HCT116 (cell line): Measurements from ENCODE around the gene LYSMD4. TPM values are rescaled to one million over a fixed set of nuclear protein-coding genes. Genes with fewer than 3 reads are reported as not detected.

ENCODE experiments used
- ATAC-seq: fragments of 200-7000 bp; cut with Tn5 transposase; 2 replicates; pipeline ENCODE4 v1.9.1; 2020; ENCODE audit warnings: mild to moderate bottlenecking, moderate library complexity
- BruUV-seq: library from RNA; stranded (reverse); fragments of 400-500 nt; replicated peaks from 2 replicates; lab custom pipeline; 2021; lab: Mats Ljungman, UMichigan
- CTCF ChIA-PET: fragments of 300-600 bp; sonication (Branson Sonifier 250); formaldehyde crosslinking; loops from one replicate; lab custom pipeline; 2021; ENCODE audit warnings: antibody characterized with exemption; lab: Charles Lee
- POLR2A ChIA-PET: fragments of 300-600, 350-600 bp; sonication (Branson Sonifier 250); formaldehyde crosslinking; loops from one replicate; lab custom pipeline; 2021; ENCODE audit warnings: antibody characterized with exemption; lab: Charles Lee
- RAD21 ChIA-PET, 2 experiments: fragments of 300-600 bp; sonication (Branson Sonifier 250); formaldehyde crosslinking; loops; one replicate each; lab custom pipeline; 2023; ENCODE audit warnings: low total read pairs in 2 of 2; ENCODE audit not compliant: uncharacterized antibody in 2 of 2, unreplicated experiment in 2 of 2, low non-redundant PET in 1 of 2; lab: Charles Lee
- DNase-seq: peaks from one replicate; pipeline ENCODE4 v3.0.0-alpha.2; 2010; ENCODE audit warnings: low read depth, low spot score
- H2AFZ ChIP-seq: fragments of 200-600 bp; shearing (Covaris generic), sonication (generic); 2 replicates; pipeline ENCODE4 v1.6.1; 2017; ENCODE audit warnings: low read depth, mixed run types, mixed read lengths, antibody characterized with exemption, low read length; ENCODE audit not compliant: poor library complexity, severe bottlenecking
- H3K27ac ChIP-seq: 2 replicates; pipeline ENCODE4 v1.5.1; 2012; ENCODE audit warnings: low read depth, low read length
- H3K27me3 ChIP-seq: fragments of 200-600 bp; sonication (generic); 2 replicates; pipeline ENCODE4 v1.6.1; 2016; ENCODE audit warnings: mixed run types, low read length, mixed read lengths; ENCODE audit not compliant: insufficient read depth
- H3K36me3 ChIP-seq, 2 experiments: fragments of 200-500 bp in 1 of 2; fragments of 200-600 bp in 1 of 2; sonication (Bioruptor generic) in 1 of 2; sonication (generic) in 1 of 2; 2 replicates each; pipeline versions ENCODE4 v1.5.1 to v1.6.1; 2014 to 2016; ENCODE audit warnings: low read length in 2 of 2, inconsistent platforms in 1 of 2, mixed read lengths in 1 of 2, mixed run types in 1 of 2; ENCODE audit not compliant: insufficient read depth in 2 of 2, control insufficient read depth in 1 of 2
- H3K4me1 ChIP-seq, 2 experiments: fragments of 200-600 bp in 1 of 2; sonication (generic) in 1 of 2; 2 replicates each; pipeline versions ENCODE4 v1.5.1 to v1.6.1; 2012 to 2017; ENCODE audit warnings: low read length in 2 of 2, inconsistent platforms in 1 of 2, mild to moderate bottlenecking in 1 of 2, mixed read lengths in 1 of 2, mixed run types in 1 of 2, moderate library complexity in 1 of 2; ENCODE audit not compliant: insufficient read depth in 2 of 2, control insufficient read depth in 1 of 2
- H3K4me2 ChIP-seq: fragments of 200-600 bp; sonication (generic); 2 replicates; pipeline ENCODE4 v1.6.1; 2017; ENCODE audit warnings: mixed run types, low read length, mixed read lengths
- H3K4me3 ChIP-seq, 2 experiments: fragments of 200-600 bp in 1 of 2; sonication (generic) in 1 of 2; replicated peaks in 1 of 2; 2 replicates each; pipeline ENCODE4 v1.5.1; 2011 to 2016; ENCODE audit warnings: low read length in 2 of 2, control low read depth in 1 of 2, low read depth in 1 of 2, mild to moderate bottlenecking in 1 of 2, mixed read lengths in 1 of 2, mixed run types in 1 of 2
- H3K79me2 ChIP-seq: fragments of 200-600 bp; sonication (generic); 2 replicates; pipeline ENCODE4 v1.6.1; 2017; ENCODE audit warnings: mild to moderate bottlenecking, mixed run types, low read length, moderate library complexity, mixed read lengths; ENCODE audit not compliant: insufficient read depth
- H3K9ac ChIP-seq: fragments of 200-600 bp; sonication (generic); 2 replicates; pipeline ENCODE4 v1.6.1; 2016; ENCODE audit warnings: low read length, mixed read lengths
- H3K9me2 ChIP-seq: fragments of 200-600 bp; sonication (generic), shearing (Covaris generic); 2 replicates; pipeline ENCODE4 v1.6.1; 2017; ENCODE audit warnings: mixed run types, mild to moderate bottlenecking, moderate library complexity; ENCODE audit not compliant: insufficient read depth
- H3K9me3 ChIP-seq, 2 experiments: fragments of 200-500 bp in 1 of 2; fragments of 200-600 bp in 1 of 2; sonication (Bioruptor generic) in 1 of 2; sonication (generic) in 1 of 2; 2 replicates each; pipeline ENCODE4 v1.6.1; 2014 to 2017; ENCODE audit warnings: low read length in 2 of 2, mixed read lengths in 2 of 2, inconsistent platforms in 1 of 2, low read depth in 1 of 2, mild to moderate bottlenecking in 1 of 2, mixed run types in 1 of 2, moderate library complexity in 1 of 2; ENCODE audit not compliant: control insufficient read depth in 1 of 2, insufficient read depth in 1 of 2
- H4K20me1 ChIP-seq: fragments of 200-600 bp; sonication (generic), shearing (Covaris generic); 2 replicates; pipeline ENCODE4 v1.6.1; 2017; ENCODE audit warnings: mixed run types, mild to moderate bottlenecking, moderate library complexity; ENCODE audit not compliant: insufficient read depth
- CBX3 ChIP-seq: IDR thresholded peaks from 2 replicates; pipeline ENCODE4 v1.6.1; 2012; ENCODE audit warnings: low read depth
- CEBPB ChIP-seq: IDR thresholded peaks from 2 replicates; pipeline ENCODE4 v1.6.1; 2012; ENCODE audit warnings: low read depth
- EGR1 ChIP-seq: IDR thresholded peaks from 2 replicates; pipeline ENCODE4 v1.6.1; 2012; ENCODE audit warnings: low read depth
- ELF1 ChIP-seq: IDR thresholded peaks from 2 replicates; pipeline ENCODE4 v1.6.1; 2012; ENCODE audit warnings: low read depth, borderline replicate concordance
- EZH2phosphoT487 ChIP-seq: fragments of 200-600 bp; IDR thresholded peaks from 2 replicates; pipeline ENCODE4 v1.6.1; 2018; ENCODE audit warnings: antibody characterized with exemption, borderline replicate concordance
- FOSL1 ChIP-seq: IDR thresholded peaks from 2 replicates; pipeline ENCODE4 v1.6.1; 2012; ENCODE audit warnings: low read depth
- JUND ChIP-seq: IDR thresholded peaks from 2 replicates; pipeline ENCODE4 v1.6.1; 2012
- POLR2A ChIP-seq: IDR thresholded peaks from 2 replicates; pipeline ENCODE4 v1.7.0; 2011; ENCODE audit warnings: borderline replicate concordance; ENCODE audit not compliant: insufficient read depth, insufficient read length; ENCODE audit errors: extremely low read depth
- RAD21 ChIP-seq: IDR thresholded peaks from 2 replicates; pipeline ENCODE4 v1.6.1; 2012; ENCODE audit warnings: low read depth, mild to moderate bottlenecking
- SIN3A ChIP-seq: IDR thresholded peaks from 2 replicates; pipeline ENCODE4 v1.6.1; 2012; ENCODE audit warnings: low read depth
- SP1 ChIP-seq: IDR thresholded peaks from 2 replicates; pipeline ENCODE4 v1.6.1; 2012; ENCODE audit warnings: low read depth
- SRF ChIP-seq: IDR thresholded peaks from 2 replicates; pipeline ENCODE4 v1.6.1; 2012; ENCODE audit warnings: low read depth
- TCF7L2 ChIP-seq: IDR thresholded peaks from 2 replicates; pipeline ENCODE4 v1.7.0; 2011; ENCODE audit warnings: borderline replicate concordance, inconsistent platforms; ENCODE audit not compliant: insufficient read depth, insufficient read length; ENCODE audit errors: extremely low read depth
- YY1 ChIP-seq: IDR thresholded peaks from 2 replicates; pipeline ENCODE4 v1.6.1; 2011; ENCODE audit warnings: low read length, low read depth, moderate library complexity, mild to moderate bottlenecking; ENCODE audit not compliant: insufficient replicate concordance; ENCODE audit errors: extremely low read depth
- ZFX ChIP-seq: fragments of 450-650 bp; IDR thresholded peaks from 2 replicates; pipeline ENCODE4 v1.6.1; 2017
- ZNF274 ChIP-seq: fragments of 200-500 bp; sonication (Bioruptor generic); IDR thresholded peaks from 2 replicates; pipeline ENCODE4 v1.6.1; 2014; ENCODE audit warnings: mild to moderate bottlenecking, low read depth, low read length, inconsistent platforms
- intact Hi-C: fragments of 100-400 bp; cut with micrococcal nuclease; formaldehyde crosslinking; loops from 2 replicates; pipeline ENCODE4 v1.10.0; 2022
- total RNA-seq: library from RNA; stranded (reverse); gene quantifications from one replicate; pipeline ENCODE4 v1.2.1, GENCODE V29; 2021; ENCODE audit not compliant: unreplicated experiment
- TF ChIP-seq, protein P1 (sequence below): IDR thresholded peaks from 2 replicates; pipeline ENCODE4 v1.6.1; 2012
- TF ChIP-seq, protein P2 (sequence below): IDR thresholded peaks from 2 replicates; pipeline ENCODE4 v1.6.1; 2012
- TF ChIP-seq, protein P3 (sequence below), 3 experiments: fragments of 200-600 bp in 1 of 3; sonication (generic) in 1 of 3; IDR thresholded peaks in 2 of 3; conservative IDR thresholded peaks in 1 of 3; 2 replicates each; pipeline ENCODE4 v1.5.1; 2012 to 2017; ENCODE audit warnings: low read depth in 2 of 3, low read length in 2 of 3, antibody characterized with exemption in 1 of 3, borderline replicate concordance in 1 of 3, control low read depth in 1 of 3, mild to moderate bottlenecking in 1 of 3, mixed read lengths in 1 of 3, mixed run types in 1 of 3, moderate library complexity in 1 of 3; ENCODE audit not compliant: insufficient read depth in 1 of 3

The LYSMD4 gene
- total RNA-seq, 1 experiment from 2014 or later, result 8.6 TPM

DNA sequence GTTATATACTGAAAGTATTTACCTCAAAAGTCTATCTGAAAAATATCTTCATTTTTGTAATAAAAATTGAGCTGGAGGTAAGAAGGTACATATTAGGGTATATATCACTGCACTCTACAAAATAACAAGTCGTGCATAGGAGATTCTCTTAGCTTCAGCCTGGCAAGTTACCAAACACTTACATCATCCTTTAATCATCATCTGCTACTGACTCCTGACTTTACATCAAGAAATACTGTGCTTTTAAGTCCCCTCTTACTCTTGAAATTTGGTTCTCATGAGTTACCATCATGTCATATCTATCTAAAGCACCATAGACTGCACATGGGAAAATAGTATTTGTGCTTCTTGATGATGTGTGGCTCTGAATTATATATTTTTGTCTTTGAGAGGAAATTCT lies 50.8 kb downstream of the LYSMD4 start:
- H3K27ac ChIP-seq, result no peak overlapping the region

More for the DNA sequence above, 50.8 kb downstream of the LYSMD4 start:
- Histone ChIP-seq H3K4me3 (no peak overlapping the region), H3K9ac (no peak overlapping the region), H4K20me1 (no peaks in the 10 kb centered on the region), H3K9me2 (no peaks in the 10 kb centered on the region), H3K36me3 (no peaks in the 10 kb centered on the region; a peak in 1 of 4 replicates), H3K4me1 (no peaks in the 10 kb centered on the region), H3K9me3 (peaks cover 0 to 5% of the 10 kb centered on the region in 2 experiments; a peak in 1 of 4 replicates), H3K79me2 (0 out of 2 replicates have a peak, but pooled peaks cover 7% of the 10 kb centered on the region), H3K27me3 (no peaks in the 10 kb centered on the region), H3K4me2 (no peak overlapping the region), H2AFZ (no peak overlapping the region)
- RAD21 ChIA-PET, result interaction anchor here in 1 of 2 experiments (0.6 kb wide), 1 partner anchor 17 kb away, joined by 3 read pairs; no protein-coding TSS in a partner anchor
- intact Hi-C loops, result no loop called here
- CTCF ChIA-PET, result no interaction called here
- POLR2A ChIA-PET, result no interaction called here
- no peak for TF ChIP-seq CEBPB
- TF ChIP-seq EZH2phosphoT487, result no peak
- TF ChIP-seq, protein P1, sequence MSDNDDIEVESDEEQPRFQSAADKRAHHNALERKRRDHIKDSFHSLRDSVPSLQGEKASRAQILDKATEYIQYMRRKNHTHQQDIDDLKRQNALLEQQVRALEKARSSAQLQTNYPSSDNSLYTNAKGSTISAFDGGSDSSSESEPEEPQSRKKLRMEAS, result no peak
- no peak for TF ChIP-seq EGR1
- no peak for TF ChIP-seq JUND
- no peak for TF ChIP-seq ZFX
- TF ChIP-seq, protein P2, sequence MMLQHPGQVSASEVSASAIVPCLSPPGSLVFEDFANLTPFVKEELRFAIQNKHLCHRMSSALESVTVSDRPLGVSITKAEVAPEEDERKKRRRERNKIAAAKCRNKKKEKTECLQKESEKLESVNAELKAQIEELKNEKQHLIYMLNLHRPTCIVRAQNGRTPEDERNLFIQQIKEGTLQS, result no peak
- TF ChIP-seq SP1, result no peak
- no peak for TF ChIP-seq RAD21
- no peak for TF ChIP-seq CBX3
- no peak for TF ChIP-seq SRF
- TF ChIP-seq FOSL1, result no peak
- no peak for TF ChIP-seq ELF1
- no peak for TF ChIP-seq YY1
- TF ChIP-seq POLR2A, result no peak
- TF ChIP-seq, protein P3, sequence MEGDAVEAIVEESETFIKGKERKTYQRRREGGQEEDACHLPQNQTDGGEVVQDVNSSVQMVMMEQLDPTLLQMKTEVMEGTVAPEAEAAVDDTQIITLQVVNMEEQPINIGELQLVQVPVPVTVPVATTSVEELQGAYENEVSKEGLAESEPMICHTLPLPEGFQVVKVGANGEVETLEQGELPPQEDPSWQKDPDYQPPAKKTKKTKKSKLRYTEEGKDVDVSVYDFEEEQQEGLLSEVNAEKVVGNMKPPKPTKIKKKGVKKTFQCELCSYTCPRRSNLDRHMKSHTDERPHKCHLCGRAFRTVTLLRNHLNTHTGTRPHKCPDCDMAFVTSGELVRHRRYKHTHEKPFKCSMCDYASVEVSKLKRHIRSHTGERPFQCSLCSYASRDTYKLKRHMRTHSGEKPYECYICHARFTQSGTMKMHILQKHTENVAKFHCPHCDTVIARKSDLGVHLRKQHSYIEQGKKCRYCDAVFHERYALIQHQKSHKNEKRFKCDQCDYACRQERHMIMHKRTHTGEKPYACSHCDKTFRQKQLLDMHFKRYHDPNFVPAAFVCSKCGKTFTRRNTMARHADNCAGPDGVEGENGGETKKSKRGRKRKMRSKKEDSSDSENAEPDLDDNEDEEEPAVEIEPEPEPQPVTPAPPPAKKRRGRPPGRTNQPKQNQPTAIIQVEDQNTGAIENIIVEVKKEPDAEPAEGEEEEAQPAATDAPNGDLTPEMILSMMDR (IDR thresholded peaks at IDR 0.05 in 2 of 3, conservative IDR thresholded peaks at IDR 0.05 in 1 of 3; ENCODE audit: borderline replicate concordance in 1 of 3, insufficient read depth in 1 of 3, low read depth in 2 of 3, low read length in 2 of 3), result no peak
- TF ChIP-seq SIN3A, result no peak
- no peak for TF ChIP-seq TCF7L2
- no peak for TF ChIP-seq ZNF274
- no peak for DNase-seq
- no TSS peak for BruUV-seq
- ATAC-seq, result no peak
